Right atrium auricular region (tissue), 2 donors: ENCODE measurements around the gene FGF21. TPM values are rescaled to one million over a fixed set of nuclear protein-coding genes. Genes with fewer than 3 reads are reported as not detected.
A peak's percentile ranks its signal among the peaks of the same experiment; 100 is the strongest.

Experiments
- DNase-seq: peaks from one replicate; pipeline ENCODE4 v3.0.0-alpha.2; 2019; ENCODE audit warnings: low spot score
- H3K27ac ChIP-seq, 2 donors: fragments of 200-600 bp; sonication (generic); 1 replicate in 1 of 2; 2 replicates in 1 of 2; pipeline ENCODE4 v1.5.1; 2016 to 2019
- H3K27me3 ChIP-seq, 2 donors: fragments of 200-600 bp; sonication (generic); one replicate each; pipeline versions ENCODE4 v1.5.1 to v1.6.0; 2017 to 2019
- H3K36me3 ChIP-seq: fragments of 200-600 bp; sonication (generic); one replicate; pipeline ENCODE4 v1.5.1; 2016
- H3K4me1 ChIP-seq, 2 donors: fragments of 200-600 bp; sonication (generic); one replicate each; pipeline versions ENCODE4 v1.5.1 to v1.6.0; 2017 to 2019
- H3K4me3 ChIP-seq, 2 donors: fragments of 200-600 bp; sonication (generic); 1 replicate in 1 of 2; 2 replicates in 1 of 2; pipeline ENCODE4 v1.5.1; 2017 to 2019; ENCODE audit warnings: mild to moderate bottlenecking in 1 of 2, moderate library complexity in 1 of 2
- H3K9me3 ChIP-seq, 2 donors: fragments of 200-600 bp; sonication (generic); one replicate each; pipeline ENCODE4 v1.5.1; 2019
- CTCF ChIP-seq, 2 donors: fragments of 200-600 bp; sonication (generic); IDR thresholded peaks; one replicate each; pipeline ENCODE4 v1.5.1; 2019; ENCODE audit warnings: antibody characterized with exemption in 2 of 2
- total RNA-seq, 2 donors: library from RNA; depleted of rRNA; stranded (reverse); fragments of >200 nt; gene quantifications; one replicate each; pipeline ENCODE4 v1.1.0, GENCODE V29; 2016

The FGF21 gene
- total RNA-seq, result not detected

GRCh38 chr19:48755084-48755641 lies at the start of gene FGF21:
FGF21 (plus strand) TSS chr19:48755524; CDS start chr19:48756237, 713 bp downstream.
- no peaks in the 10 kb centered on the region for H3K36me3 ChIP-seq
- H3K4me3 ChIP-seq, result no peak within 1 kb of the TSS
- no peaks in the 10 kb centered on the region for H3K9me3 ChIP-seq
- no peak for TF ChIP-seq CTCF (IDR thresholded peaks at IDR 0.05)
- no peak within 1 kb of the TSS for H3K27ac ChIP-seq
- peaks cover 0 to 20% of the 10 kb centered on the region in 2 donors for H3K4me1 ChIP-seq
- no peaks in the 10 kb centered on the region for H3K27me3 ChIP-seq
- DNase-seq, result no peak

- Histone ChIP-seq H3K27me3 (no peaks in the 10 kb centered on the region), H3K36me3 (no peaks in the 10 kb centered on the region), H3K9me3 (peaks cover 0 to 4% of the 10 kb centered on the region in 2 donors), H3K4me1 (peaks cover 0 to 7% of the 10 kb centered on the region in 2 donors), H3K4me3 (no peak overlapping the region), H3K27ac (no peak overlapping the region)
- no peak for DNase-seq
- no peak for TF ChIP-seq CTCF (IDR thresholded peaks at IDR 0.05)
These were observed 46.9 kb upstream of the FGF21 start for GRCh38 chr19:48708471-48708870.

- H3K4me1 ChIP-seq, result peaks cover 0 to 27% of the 10 kb centered on the region in 2 donors
- peaks cover 0 to 4% of the 10 kb centered on the region in 2 donors for H3K9me3 ChIP-seq
- H3K4me3 ChIP-seq, result no peak overlapping the region
- no peak for TF ChIP-seq CTCF (IDR thresholded peaks at IDR 0.05)
- no peaks in the 10 kb centered on the region for H3K36me3 ChIP-seq
- no peak for DNase-seq
- H3K27ac ChIP-seq, result no peak overlapping the region
- no peaks in the 10 kb centered on the region for H3K27me3 ChIP-seq
These were observed 44.1 kb upstream of the FGF21 start for GRCh38 chr19:48711106-48711662.

- no peaks in the 10 kb centered on the region for H3K27me3 ChIP-seq
- H3K4me1 ChIP-seq, result peaks cover 0 to 46% of the 10 kb centered on the region in 2 donors
- H3K4me3 ChIP-seq, result peak overlapping the region; percentile 50 to 76
- peak overlapping the region; percentile 77 to 91 for H3K27ac ChIP-seq
- H3K9me3 ChIP-seq, result peaks cover 0 to 4% of the 10 kb centered on the region in 2 donors
- TF ChIP-seq CTCF (IDR thresholded peaks at IDR 0.05), result no peak
- no peaks in the 10 kb centered on the region for H3K36me3 ChIP-seq
- no peak for DNase-seq
These were observed 42.1 kb upstream of the FGF21 start for GRCh38 chr19:48713041-48713863.

GRCh38 chr19:48713864-48714755 lies 41.2 kb upstream of the FGF21 start:
- peak; percentile 99 for DNase-seq
- peak overlapping the region; percentile 86 to 91 for H3K27ac ChIP-seq
- H3K27me3 ChIP-seq, result no peaks in the 10 kb centered on the region
- H3K4me3 ChIP-seq, result peak overlapping the region; percentile 50 to 76
- peaks cover 0 to 54% of the 10 kb centered on the region in 2 donors for H3K4me1 ChIP-seq
- H3K36me3 ChIP-seq, result no peaks in the 10 kb centered on the region
- TF ChIP-seq CTCF (IDR thresholded peaks at IDR 0.05), result no peak
- H3K9me3 ChIP-seq, result peaks cover 0 to 4% of the 10 kb centered on the region in 2 donors
